ENCODE results near the gene PDZRN3.

The PDZRN3 gene

GRCh38 chr3:73380735-73381532 lies 243.8 kb downstream of the PDZRN3 start:
- FAIRE-seq: no peak

- FAIRE-seq: no peak
Observed at GRCh38 chr3:73379465-73379864, 245.3 kb downstream of the PDZRN3 start.

- no peak for FAIRE-seq
Observed at GRCh38 chr3:73378207-73378606, 246.5 kb downstream of the PDZRN3 start.

DNA sequence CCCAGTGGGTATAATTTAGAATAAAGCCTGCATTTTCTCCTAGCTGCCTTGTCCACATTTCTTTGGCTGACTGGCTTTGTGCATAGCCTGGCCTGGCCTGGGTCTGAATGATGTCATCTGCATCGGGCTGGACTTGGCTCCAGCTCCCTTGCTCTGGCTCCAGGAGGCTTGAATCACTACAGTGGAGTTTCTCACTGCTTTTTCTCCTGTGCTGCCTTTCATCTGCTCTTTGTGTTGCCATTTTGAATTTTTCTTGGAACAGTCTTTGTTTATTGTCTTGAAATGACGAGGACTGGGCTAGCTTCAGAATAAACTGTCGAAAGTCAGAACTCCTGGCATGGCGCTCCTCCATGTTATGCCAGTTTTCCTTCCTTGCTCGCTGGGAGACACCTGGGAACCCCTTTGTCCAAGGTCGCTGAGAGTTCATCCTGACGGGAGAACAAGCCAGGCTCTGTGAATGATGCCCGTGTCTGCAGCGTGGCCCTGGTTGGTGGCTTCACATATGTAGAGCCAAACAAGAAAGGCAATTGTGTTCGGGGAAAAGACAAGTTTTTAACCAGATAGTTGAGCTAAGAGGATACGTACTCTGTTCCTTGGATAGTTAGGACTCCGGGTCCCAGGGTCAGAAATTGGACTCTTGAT lies 258.9 kb downstream of the PDZRN3 start:
- FAIRE-seq: no peak

GRCh38 chr3:73364517-73364916 lies 260.2 kb downstream of the PDZRN3 start:
- no peak for FAIRE-seq

DNA sequence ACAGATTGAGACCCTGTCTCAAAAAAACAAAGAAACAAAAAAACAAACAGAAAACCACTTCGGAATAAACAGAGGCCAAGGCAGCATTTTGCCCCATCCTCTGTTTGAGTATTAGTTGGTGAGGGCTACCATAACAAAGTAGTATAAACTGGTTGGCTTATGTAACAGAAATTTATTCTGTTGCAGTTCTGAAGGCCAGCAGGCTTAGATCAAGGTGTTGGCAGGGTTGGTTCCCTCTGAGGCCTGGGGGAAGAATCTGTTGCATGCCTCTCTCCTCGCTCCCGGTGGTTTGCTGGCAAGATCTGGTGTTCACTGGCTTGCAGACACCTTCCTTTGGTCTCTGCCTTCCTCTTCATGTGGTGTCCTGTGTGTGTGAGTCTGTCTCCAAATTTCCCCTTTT lies 261.6 kb downstream of the PDZRN3 start:
- FAIRE-seq: no peak

DNA sequence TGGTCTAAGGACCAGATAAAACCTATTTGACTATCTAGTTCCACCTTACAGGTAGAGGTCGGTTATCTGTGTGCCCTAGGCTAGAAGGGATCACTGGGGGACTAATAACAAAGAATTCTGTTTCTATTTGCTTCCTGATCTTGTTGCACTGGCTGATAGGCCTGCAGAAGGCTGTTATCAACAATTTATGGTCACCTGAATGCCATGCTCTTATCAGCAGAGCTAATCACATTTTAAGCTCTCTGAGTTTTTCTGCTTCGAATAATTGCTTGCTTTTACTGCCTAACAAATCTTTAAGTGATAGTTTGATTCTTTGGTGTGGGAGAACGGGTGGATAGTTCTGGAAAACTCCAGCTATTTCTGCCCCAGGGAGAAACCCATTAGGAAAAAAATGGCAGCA lies 263.1 kb downstream of the PDZRN3 start:
- no peak for FAIRE-seq

DNA sequence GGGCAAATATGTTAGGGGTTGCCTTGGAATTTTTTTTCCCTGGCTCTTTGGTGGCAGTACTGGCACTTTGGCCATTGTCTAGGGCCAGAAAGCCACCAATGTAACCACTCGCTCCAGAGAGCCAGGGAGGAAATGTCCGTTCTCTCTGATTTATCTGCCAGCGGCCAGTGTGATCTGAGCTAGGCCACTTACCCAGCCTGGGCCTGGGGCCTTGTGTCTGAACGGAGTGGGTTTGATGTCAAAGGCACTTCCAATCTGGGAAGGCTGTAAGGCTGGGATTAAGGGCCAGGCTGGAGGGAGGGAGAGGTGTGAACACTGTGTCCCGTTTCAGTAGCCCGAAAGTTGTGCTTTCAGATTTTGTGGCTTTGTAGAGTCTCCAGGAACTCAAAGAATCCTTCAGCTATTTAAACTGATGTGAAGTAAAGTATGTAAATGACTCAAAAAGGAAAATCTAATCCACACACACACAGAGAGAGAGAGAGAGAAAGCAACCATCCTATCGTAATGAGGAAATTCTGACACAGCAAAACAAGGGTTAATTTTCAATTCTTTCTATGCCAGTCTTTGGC lies 271.0 kb downstream of the PDZRN3 start:
- FAIRE-seq: no peak

GRCh38 chr3:73352841-73353645 lies 271.7 kb downstream of the PDZRN3 start:
- FAIRE-seq: no peak

DNA sequence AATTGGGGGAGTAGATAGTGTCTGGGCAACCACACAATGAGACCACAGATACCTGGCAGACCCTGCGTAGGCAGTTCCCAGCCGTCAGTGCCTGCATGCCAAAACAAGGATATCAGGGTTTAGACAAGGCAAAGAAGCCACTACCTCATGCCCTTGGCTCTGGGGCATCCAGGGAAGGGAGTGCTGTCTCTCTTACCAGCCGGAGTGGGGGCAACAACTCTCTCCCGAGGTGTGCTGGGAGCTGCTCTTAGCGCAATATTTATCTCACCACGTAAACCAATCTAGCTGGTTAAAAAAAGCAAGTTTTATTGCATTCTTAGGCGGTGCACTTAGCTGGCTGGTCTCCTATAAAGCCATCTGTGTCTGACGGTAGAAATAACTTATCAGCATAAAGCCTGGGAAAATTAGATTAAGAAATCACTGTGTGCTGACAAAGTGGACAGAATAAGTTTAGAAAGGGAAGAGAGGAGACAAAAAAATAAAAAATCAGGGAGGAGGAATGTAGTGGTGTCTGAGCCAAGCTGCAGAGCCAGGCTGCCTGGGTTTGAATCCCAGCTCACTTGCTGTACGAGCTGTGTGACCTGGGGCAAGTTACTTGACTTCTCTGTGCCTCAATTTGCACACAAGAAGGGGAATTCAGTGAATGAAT lies 273.2 kb downstream of the PDZRN3 start:
- no peak for FAIRE-seq

DNA sequence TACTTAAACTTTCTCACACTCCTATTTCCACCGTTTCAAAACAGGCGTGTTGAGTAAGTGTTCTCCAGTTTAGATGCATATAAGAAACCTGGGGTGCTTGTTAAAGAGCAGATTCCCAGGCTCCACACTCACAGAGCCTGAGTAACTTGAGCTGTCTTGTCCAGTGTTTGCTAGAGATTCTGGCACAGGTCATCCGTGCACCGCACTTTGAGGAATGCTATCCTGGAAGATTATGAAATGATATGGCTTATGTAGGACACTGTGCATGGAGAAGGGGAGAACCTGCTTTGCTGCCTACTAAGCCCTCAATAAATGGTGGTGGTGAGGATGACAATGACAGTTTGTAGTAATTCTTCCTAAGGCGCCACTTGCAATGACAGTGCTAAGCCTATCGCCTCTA lies 273.7 kb downstream of the PDZRN3 start:
- no peak for FAIRE-seq

DNA sequence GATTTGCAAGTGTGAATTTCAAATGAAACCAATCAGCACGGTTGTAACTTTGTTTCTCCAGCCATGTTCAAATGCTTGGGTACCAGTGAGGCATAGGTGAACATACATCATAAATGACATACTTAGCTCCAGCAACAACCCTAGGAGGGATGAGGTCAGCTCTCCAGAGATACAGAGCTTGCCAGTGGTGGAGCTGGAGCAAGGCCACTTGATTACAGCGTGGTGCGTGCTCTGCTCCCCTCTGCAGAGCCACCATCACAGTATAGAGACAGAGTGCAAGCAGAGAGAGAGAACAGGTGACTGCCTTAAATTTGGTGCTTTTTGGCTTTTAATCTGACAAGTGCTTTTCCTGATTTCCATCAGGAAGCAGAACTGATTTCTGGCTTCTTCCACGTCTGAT lies 275.1 kb downstream of the PDZRN3 start:
- FAIRE-seq: no peak

GRCh38 chr3:73342077-73342476 lies 282.7 kb downstream of the PDZRN3 start:
- no peak for FAIRE-seq

DNA sequence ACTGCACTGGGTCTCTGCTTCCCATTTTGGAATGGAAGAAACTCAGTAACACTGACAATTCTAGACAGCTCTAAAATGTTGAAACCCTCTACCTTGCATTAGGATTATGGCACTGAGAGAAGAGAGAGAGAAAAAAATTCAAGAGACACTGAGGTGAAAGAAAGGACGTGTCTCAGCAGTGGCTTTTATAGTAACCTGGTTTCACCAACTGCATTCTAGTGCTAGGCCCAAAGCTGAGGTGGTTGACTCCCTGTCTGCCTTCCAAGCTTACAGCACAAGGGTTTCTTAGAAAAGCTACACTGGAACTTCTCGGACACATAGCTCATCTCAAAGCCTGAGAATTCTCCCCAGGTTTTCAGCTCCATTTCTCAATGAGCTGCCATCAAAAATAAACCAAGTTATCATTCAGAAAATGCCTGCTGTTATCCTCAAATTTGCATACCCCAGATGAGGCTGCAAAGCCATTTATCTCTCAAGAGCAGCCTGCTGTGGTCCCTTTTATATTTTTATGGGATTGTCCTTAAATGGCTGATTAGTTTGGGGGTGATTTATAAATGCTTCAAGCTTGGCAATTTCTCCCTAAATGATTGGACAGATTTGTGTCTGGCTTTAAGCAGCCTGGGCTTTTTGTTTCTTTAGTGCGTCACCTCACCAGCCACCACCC lies 283.3 kb downstream of the PDZRN3 start:
- FAIRE-seq: no peak

- no peak for FAIRE-seq
Observed at GRCh38 chr3:73332558-73332957, 292.2 kb downstream of the PDZRN3 start.

Measured in endometrium (tissue), 2 donors.